ENCODE results near the gene PAXX. TPM values are rescaled to one million over a fixed set of nuclear protein-coding genes. Genes with fewer than 3 reads are reported as not detected.

PAXX gene, protein sequence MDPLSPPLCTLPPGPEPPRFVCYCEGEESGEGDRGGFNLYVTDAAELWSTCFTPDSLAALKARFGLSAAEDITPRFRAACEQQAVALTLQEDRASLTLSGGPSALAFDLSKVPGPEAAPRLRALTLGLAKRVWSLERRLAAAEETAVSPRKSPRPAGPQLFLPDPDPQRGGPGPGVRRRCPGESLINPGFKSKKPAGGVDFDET
- total RNA-seq (2014; rRNA removed; shearing (Covaris generic)), result 68.0 and 77.8 TPM in 2 replicates
- 86.2 and 98.5 TPM in 2 replicates for polyA plus RNA-seq (2015; cell fraction: cytosol; rRNA removed)
- polyA plus RNA-seq (2015; cell fraction: nucleus; rRNA removed), result 201 and 220 TPM in 2 replicates

DNA sequence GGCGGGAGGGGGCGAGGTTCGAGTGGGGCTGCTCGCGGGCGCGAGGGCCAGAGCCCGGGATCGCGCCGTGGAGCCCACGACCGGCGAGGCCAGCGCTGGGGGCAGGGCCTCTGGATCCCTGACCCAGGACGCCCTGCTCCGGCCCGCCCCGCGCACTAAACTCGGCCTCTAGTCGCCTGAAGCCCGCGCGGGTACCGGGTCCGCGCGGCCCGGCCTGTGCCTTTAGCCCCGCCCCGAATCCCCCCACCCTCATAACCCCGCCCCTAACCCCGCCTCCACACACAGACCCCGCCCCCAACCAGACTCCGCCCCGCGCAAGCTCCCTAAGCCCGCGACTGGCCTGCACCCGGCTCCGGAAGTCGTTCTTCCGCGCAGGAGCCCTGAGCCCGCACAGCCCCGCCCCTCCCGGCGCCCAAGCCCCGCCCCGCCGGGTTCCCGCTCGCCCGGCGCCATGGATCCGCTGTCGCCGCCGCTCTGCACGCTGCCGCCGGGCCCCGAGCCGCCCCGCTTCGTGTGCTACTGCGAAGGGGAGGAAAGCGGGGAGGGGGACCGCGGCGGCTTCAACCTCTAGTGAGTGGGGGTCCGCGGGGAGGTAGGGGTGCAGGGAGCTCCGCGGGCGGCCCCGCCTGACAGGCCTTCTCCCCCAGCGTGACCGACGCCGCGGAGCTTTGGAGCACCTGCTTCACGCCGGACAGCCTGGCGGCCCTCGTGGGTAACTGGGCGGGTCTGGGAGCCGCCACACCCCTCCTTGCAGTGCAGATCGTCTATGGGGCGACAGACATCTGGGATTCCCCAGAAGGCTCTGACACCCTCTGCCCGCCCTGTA lies at the start of gene PAXX:
TSS of gene PAXX (plus strand) at position 430 of the 826 bp plus-strand sequence. CDS start at position 452, 22 bp downstream.
- DNase-seq (ENCODE audit: low read depth), result peak; percentile 54

DNA sequence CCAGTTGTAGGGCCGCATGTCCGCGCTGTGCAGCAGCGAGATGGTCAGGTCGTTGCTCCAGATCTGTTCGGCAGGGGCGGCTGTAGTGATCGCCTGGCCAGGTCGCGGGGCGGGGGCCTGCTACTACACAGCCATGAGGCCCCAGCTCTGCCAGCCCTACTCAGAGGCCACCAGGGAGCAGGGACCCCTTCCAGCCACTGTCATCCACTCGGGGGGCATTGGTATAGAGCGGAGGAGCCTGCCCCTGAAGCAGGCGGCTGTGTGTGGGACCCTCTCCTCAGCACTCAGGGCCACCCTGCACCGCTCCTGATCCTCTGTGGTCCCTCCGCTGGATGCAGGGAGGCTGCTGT lies 49.4 kb upstream of the PAXX start:
- DNase-seq (ENCODE audit: low read depth), result no peak

DNA sequence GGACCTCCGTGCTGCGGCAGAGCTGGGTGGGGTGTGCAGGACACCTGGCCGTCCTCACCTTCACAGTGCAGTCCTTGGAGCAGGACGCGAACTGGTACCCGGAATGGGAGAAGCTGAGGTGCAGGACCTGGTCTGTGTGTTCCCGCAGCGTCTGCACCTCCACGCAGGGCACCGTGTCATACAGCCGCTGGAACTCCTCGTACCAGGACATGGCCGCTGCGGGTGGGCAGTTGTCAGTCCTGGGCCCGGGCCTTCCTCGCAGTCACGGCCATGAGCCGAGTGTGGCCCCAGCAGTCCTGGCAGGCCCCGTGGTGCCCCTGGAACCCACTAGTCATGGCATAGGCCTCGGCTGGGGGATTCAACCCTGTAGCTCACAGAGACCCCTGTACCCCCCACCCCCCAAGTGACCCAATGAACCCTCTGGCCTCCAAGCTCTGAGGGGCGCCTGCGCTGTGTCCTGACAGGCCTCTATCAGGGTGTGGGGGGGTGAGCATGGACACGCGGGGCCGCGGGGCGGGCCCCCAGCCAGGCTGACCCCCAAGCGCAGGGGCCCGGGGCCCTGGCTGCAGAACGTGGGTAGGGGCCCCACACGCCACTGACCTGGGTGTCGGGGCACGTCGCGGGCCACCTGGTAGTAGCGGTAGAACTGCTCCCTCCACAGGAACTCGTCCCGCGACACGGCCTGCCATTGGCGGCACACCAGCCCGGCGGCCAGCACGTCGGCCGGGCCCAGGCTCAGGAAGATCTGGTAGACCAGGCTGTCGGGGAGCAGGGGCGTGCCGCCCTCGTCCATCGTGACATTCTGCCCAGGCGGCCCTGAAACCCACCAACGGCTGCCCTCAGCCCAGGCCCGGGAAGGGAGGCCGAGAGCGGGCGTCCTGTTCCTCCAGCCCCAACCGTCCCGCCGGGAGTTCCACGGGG lies 48.7 kb upstream of the PAXX start:
- no peak for DNase-seq (ENCODE audit: low read depth)

DNA sequence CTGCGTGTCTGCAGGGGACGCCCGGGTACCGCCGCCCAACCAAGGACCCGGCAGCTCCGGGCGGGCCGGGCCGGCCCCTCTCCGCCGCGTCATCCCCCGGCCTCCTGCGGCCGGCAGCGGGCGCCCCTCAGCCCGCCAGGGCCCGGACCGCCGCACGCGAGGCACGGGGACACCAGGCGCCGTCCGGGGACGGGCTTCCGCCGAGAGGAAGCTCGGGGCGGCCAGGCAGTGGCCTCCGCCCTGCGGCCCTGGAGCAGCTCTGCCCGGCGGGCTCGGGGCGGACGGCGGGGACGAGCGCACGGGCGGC lies 48.1 kb upstream of the PAXX start:
- DNase-seq (ENCODE audit: low read depth), result peak; percentile 32

DNA sequence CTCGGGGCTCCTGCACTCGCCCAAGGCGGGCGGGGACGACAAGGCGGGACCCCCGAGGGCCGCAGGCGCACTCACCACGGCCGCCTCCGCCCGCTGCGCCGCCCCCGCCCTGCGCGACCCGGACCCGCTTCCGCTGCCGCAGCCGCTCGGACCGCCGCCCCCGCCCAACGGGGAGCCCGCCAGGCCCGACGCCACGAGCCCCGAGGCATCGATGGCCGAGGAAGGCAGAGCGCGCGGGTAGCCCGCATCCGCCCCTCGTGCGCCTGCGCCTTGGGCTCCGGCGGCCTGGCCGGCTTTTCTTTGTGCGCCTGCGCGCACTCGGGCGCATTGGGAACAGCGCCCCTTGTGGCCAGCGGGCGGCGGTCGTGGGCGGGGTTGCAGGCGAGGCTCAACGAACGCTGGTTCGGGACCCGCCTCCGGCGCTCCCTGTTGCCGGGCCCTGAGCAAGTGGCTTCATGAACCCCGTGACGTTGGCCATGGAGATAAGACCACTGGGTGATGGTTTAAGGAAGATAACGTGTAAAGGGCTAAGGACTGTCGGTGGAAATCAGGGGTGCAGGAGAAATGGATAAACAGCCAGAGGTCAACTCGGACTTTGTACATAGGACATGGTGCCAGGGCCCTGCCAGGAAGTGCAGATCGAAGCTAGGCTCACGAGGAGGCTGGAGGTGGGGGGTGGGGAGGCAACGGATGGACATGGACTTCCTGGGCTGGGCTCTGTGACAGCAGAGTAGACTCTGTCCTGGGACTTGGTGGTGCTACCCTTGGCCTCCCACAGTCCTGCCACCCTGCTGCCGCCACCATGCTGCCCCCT lies 47.5 kb upstream of the PAXX start, which contains the start of the genes C8G and FBXW5:
TSS of gene C8G (plus strand) at position 725 of the 814 bp plus-strand sequence. CDS start at position 803, 78 bp downstream.
TSS of gene FBXW5 (minus strand) at position 220 of the 814 bp plus-strand sequence. CDS start 655 bp downstream, outside the sequence.
- DNase-seq (ENCODE audit: low read depth), result peak; percentile 84

DNA sequence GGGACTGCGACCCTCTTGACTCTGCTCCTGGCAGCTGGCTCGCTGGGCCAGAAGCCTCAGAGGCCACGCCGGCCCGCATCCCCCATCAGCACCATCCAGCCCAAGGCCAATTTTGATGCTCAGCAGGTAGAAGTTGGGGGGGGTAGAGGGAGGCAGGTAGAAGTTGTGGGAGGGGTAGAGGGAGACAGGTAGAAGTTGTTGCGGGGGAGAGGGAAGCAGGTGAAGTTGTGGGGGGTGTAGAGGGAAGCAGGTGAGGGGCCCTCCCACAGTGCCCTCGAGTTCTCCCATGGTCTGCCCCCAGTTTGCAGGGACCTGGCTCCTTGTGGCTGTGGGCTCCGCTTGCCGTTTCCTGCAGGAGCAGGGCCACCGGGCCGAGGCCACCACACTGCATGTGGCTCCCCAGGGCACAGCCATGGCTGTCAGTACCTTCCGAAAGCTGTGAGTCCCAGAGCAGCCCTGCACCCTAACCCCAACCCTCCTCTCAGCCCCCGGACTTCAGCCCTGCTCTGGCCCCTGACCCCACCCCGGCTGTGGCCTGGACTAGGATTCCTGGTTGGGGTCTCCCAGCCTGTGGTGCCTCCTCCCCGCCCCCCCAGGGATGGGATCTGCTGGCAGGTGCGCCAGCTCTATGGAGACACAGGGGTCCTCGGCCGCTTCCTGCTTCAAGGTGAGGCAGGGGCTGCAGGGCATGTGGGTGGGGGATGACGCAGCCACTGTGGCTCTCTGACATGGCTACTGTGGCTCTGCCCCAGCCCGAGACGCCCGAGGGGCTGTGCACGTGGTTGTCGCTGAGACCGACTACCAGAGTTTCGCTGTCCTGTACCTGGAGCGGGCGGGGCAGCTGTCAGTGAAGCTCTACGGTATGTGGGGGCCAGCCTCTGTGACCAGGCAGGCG lies 46.6 kb upstream of the PAXX start:
- no peak for DNase-seq (ENCODE audit: low read depth)

DNA sequence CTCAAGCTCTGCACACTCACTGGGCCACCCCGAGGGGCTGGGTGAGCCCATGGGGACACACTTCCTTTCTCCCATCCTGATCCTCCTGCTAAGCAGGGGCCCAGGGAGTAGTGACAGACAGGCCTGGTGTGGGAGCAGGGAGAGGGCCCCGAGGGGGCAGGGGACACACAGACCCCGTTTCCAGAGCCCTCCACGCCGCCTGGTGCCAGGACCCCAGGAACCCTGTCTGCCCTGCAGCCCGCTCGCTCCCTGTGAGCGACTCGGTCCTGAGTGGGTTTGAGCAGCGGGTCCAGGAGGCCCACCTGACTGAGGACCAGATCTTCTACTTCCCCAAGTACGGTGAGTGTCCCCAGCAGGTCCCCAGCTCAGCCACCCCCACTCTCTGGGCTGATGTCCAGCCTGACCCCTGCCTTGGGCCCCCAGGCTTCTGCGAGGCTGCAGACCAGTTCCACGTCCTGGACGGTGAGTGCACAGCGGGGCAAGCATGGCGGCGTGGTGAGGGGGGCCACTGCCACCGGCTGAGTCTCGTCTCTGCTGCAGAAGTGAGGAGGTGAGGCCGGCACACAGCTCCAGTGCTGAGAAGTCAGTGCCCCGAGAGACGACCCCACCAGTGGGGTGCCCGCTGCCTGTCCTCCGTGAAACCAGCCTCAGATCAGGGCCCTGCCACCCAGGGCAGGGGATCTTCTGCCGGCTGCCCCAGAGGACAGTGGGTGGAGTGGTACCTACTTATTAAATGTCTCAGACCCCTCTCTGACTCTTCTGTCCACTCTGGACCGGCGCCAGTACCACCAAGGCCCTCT lies 45.8 kb upstream of the PAXX start:
- DNase-seq (ENCODE audit: low read depth), result no peak

DNA sequence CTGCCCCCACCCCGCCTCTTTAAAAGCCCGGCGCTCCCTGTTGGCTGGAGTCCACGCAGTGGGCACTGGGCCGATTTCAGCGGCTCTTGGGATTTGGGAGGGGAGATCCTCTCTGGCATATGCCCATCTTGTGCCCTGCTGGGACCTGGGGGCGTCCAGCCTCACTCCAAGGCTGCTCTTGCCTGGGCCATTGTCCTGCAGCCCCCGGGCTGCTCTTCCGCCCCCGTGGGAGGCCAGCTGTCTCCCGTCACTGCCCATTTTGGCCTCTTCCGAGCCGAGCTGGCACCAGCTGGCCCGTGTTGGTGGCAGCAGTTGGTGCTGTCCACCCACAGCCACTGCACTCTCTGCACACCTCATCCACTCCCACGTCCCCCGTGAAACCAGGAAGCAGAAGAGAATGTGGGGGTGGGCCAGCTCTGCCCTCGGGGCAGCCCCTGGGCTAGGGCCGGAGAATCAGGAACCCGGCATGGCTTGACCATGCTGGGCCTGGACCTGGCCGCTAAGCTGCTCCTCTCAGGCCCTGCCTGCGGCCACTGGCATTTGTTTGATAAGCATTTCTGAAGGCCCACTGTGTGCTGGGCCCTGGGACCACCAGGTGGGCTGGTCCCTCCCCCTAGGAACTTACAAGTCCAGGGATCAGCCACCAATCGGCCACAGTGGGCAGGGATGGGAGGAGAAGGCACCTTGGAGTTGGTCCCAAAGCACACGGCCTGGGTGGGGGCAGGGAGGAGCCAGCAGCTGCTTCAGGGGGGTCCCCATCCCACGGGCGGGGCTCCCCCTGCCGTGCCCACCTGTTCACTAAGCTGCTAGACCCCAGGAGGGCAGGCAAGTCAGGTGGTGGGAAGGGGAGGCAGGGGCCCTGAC lies 45.0 kb upstream of the PAXX start:
- no peak for DNase-seq (ENCODE audit: low read depth)

DNA sequence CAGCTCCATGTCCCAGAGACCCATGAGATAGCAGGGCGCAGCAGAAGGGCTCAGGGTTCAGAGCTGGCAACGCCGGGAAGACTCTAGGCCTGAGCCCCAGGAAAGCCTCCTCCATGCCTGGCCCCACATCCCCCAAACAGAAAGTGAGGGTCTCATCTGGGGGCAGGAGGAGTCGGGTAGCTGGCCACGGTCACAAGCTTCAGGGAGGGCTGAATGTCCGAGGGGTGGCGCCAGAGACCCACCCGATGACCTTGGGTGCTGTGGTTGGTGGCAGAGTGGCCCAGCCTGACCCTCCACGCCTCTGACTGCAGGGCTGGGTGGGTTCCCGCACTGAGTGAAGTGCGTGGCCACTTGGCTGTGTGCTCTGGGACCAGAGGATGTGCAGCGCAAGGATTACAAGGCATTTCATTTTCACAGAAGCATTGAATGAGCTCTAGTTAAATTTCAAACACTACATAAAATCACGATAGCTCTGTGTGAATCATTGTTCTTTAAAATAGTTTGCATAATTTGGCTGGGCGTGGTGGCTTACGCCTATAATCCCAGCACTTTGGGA lies 44.2 kb upstream of the PAXX start:
- peak; percentile 42 for DNase-seq (ENCODE audit: low read depth)

DNA sequence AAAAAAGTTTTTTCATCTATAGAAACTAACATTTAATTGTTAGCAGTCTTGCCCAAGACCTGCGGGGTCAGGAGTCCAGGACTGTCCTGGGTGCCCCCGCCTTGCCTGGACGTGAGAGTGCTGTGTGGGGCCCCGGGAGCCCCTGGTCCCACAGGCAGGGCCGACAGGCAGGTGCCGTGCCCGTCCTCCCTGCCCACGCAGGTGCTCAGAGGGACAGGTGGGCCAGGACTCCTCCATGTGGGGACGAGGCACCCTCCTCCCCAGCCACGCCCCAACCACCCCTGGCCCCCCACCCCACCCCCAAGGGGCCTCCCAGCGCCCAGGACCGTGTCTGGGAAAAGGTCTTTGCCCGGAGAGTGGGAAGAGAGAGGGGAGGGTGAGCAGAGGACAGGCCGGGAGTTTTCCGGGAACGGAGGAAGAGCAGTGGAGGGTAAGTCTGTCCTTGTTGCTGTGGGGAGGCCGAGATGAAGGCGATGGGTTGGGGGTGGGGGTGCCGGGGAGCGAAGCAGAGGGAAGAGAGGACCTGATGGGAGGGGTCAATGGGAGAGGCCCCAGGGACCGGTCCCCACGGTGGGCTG lies 42.9 kb upstream of the PAXX start:
- no peak for DNase-seq (ENCODE audit: low read depth)

DNA sequence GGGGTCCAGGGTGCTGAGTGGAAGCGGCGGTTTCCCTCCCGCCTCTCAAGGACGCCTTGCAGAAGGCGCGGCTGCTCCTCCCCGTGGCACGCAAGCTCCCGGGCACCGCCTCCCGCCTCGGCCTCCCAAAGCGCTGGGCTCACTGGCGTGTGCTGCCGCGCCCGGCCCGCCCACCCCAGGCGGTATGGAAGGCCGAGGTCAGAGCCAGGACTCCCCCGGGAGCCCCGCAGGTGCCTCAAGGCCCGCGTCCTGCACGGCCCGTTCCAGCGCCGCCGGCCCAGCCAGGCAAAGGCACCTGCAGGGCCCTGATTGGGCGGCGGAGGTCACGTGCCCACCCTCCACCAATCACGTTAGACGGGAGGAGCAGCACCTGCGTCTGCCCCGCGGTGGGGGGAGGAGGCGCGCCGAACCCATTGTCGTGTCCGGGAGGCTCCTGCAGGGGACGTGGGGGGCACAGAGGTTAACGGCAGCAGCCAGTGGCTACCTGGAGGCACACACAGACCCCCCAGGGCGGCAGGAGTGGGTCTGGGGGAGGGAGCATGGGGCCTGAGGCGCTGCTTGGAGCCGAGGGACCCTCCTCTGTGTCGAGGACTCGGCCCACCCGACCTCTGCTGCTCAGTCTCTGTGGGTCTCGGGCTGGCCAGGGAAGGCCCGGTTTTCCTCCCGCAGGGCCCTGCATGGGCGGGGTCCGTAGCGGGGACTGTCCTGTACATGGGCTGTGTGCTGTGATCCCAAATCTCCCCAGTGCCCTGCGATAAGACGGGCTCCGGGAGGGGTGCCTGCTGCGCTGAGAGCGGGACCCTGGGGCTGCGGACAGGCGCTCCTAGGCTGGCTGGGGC lies 42.2 kb upstream of the PAXX start:
- peak; percentile 76 for DNase-seq (ENCODE audit: low read depth)

DNA sequence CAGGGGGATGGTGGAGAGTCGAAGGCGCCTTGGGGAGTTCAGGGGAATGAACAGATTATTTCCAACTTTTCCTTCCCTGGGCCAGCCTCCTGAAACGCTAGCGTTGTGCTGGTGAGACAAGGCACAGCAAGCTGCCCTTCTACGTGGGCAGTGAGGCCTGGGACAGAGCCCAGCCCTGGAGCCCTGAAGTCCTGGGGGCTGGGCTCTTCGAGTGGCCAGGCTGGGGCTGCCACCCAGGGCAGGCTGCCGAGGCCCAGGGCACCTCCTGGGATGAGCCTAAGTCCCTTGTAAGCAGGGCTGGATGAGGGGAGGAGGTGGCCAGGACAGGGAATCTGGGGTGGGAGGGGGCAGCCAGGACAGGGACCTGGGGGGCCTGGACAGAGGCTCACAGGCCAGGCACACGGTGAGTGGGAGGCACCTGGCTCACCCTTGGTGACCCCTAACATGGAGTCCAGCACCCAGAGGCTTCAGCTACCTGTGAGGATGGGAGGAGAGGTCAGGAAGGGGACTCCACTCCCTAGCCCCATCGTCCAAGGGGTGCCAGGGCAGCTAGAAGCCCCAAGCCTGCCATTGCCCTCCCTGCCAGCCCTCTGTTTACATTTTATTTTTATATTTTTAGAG lies 41.5 kb upstream of the PAXX start:
- peak; percentile 20 for DNase-seq (ENCODE audit: low read depth)

DNA sequence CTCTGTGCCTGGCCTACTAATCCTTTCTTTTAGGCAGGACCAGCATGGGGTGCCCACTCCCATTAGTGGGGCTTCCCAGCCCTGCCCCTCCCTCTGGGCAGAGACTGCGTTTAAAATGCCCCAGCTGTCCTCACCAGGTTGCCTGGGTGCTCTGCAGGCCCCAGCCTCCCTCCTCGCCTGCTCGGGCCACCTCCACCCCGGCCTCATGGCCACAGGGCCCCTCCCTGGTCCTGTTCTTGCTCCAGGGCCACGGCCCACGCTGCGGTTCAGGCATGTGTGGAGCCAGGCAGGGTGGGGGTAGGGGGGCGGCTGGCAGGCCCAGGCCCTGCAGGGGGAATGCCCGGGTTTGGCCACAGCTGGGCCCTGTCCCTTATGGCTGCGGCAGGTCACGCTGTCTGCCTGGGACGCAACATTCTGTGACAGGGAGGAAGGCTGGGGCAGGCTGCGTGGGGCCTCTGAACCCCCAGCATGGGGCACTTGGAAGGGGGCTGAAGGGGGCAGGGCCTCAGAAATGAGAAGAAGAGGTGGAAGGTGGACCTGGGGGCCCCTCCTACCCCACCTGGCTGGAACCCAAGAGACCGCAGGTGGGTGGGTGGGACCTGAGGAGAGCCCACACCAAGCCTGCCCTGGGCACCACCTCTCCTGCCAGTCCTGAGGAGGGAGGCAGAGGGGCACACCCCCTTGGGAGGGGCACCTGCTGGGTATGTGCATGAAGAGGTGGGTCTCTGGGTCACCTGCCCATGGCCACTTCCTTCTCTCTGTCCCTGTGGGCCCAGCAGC lies 40.5 kb upstream of the PAXX start, which contains the start of gene LCN12:
TSS of gene LCN12 (plus strand) at position 733 of the 780 bp plus-strand sequence. CDS start 55 bp downstream, outside the sequence.
- DNase-seq (ENCODE audit: low read depth), result no peak

DNA sequence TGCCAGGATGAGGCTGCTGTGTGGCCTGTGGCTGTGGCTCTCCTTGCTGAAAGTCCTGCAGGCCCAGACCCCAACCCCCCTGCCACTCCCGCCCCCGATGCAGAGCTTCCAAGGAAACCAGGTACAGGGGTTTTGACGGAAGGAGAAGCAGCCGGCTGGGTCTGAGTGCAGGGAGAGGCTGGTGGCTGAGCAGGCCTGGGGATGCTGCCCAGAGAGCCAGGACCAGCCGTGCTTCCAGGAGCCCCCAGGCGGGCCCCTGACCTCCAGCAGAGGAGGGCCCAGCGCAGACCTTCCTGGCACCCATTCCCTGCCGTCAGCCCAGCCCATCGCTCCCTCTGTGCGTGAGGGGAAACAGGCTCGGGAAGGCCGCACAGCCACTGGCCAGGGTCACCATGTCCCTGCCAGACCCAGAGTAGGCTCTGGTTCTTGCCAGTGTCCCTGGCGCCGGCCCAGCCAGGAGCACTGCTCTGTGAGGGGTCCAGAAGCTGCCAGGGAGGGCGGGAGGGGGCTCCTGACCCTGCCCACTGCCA lies 39.8 kb upstream of the PAXX start:
- DNase-seq (ENCODE audit: low read depth), result no peak
